ENCODE data around the gene ILRUN.
"Not testable (repeated sequence)": the region's sequence is repeated elsewhere in the genome, so short reads cannot be mapped to it uniquely, and the experiment has no call there.

The ILRUN gene

DNA sequence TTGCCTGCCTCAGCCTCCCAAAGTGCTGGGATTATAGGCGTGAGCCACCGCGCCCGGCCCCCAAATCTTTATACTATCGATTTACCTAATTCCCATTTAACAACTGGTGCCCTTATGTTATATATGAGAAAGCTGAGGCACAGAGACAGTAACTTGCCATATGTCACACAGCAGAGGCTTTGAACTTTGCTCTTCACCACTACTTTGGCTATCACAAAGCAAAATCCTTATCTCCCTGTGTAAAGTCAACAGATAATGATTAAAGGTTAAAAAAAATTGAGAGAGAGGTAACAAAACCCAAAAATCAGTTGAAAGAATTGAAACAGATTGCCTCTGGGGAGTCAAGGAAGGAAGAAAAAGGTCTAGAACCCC lies 22.3 kb downstream of the ILRUN start:
- WGBS (ENCODE audit: extremely low coverage, insufficient coverage, low lambda C conversion rate): no CpG with 5 or more reads among the region's 5 CpGs
- Histone ChIP-seq H3K27me3 (ENCODE audit: insufficient read depth, low read length, poor library complexity) (no peaks in the 10 kb centered on the region), H3K79me2 (ENCODE audit: control insufficient read depth, insufficient read depth, low read length) (peaks cover 5% of the 10 kb centered on the region), H3K36me3 (ENCODE audit: control insufficient read depth, insufficient read depth, low read length) (no peaks in the 10 kb centered on the region), H2BK5ac (ENCODE audit: low read length) (no peak overlapping the region), H4K5ac (ENCODE audit: low read length) (no peak overlapping the region), H3K4me2 (ENCODE audit: low read length) (no peak overlapping the region), H3K27ac (ENCODE audit: low read depth, low read length) (no peak overlapping the region), H2BK120ac (ENCODE audit: low read depth, low read length) (no peak overlapping the region), H3K4me1 (ENCODE audit: control insufficient read depth, low read depth, low read length) (peaks cover 2% of the 10 kb centered on the region), H4K8ac (ENCODE audit: low read depth, low read length) (no peak overlapping the region), H3K79me1 (ENCODE audit: low read length) (peaks cover 4% of the 10 kb centered on the region), H3K18ac (ENCODE audit: low read length) (no peak overlapping the region), H2AK5ac (ENCODE audit: low read length) (no peak overlapping the region), H3K56ac (ENCODE audit: low read length) (no peak overlapping the region), H3K9ac (ENCODE audit: low read length) (no peak overlapping the region), H3K4me3 (ENCODE audit: low read length) (no peak overlapping the region), H3K23ac (ENCODE audit: low read length) (no peak overlapping the region), H2BK15ac (replicated peaks; ENCODE audit: low read depth) (no peak overlapping the region), H3K4ac (ENCODE audit: low read depth, low read length) (no peak overlapping the region)
- no peak for DNase-seq

DNA sequence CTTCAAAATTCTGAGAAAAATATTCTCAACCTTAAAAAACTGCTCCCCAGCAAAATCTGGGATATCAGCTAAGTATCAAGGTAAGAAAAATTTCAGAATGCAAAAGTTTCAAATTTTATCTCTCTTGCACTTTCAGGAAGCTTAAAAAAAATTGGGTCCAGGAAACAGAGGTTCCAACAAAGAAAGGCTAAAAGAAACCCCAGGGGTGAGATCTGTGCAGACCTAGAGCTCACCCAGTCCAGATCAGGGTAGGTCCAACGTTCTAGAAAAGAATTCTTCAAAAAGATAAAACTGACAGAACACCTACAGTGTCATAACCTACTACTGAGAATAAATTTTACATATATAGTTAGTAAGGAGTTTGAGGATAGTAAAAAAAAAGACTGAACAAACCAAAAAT lies 23.5 kb downstream of the ILRUN start:
- Histone ChIP-seq H3K4me1 (ENCODE audit: control insufficient read depth, low read depth, low read length) (peaks cover 2% of the 10 kb centered on the region), H3K4me3 (ENCODE audit: low read length) (no peak overlapping the region), H3K79me2 (ENCODE audit: control insufficient read depth, insufficient read depth, low read length) (peaks cover 5% of the 10 kb centered on the region), H3K56ac (ENCODE audit: low read length) (no peak overlapping the region), H2AK5ac (ENCODE audit: low read length) (no peak overlapping the region), H4K5ac (ENCODE audit: low read length) (no peak overlapping the region), H3K27me3 (ENCODE audit: insufficient read depth, low read length, poor library complexity) (no peaks in the 10 kb centered on the region), H2BK120ac (ENCODE audit: low read depth, low read length) (no peak overlapping the region), H3K4me2 (ENCODE audit: low read length) (no peak overlapping the region), H2BK5ac (ENCODE audit: low read length) (no peak overlapping the region), H3K23ac (ENCODE audit: low read length) (no peak overlapping the region), H4K8ac (ENCODE audit: low read depth, low read length) (no peak overlapping the region), H2BK15ac (replicated peaks; ENCODE audit: low read depth) (no peak overlapping the region), H3K36me3 (ENCODE audit: control insufficient read depth, insufficient read depth, low read length) (no peaks in the 10 kb centered on the region), H3K79me1 (ENCODE audit: low read length) (peaks cover 5% of the 10 kb centered on the region), H3K18ac (ENCODE audit: low read length) (no peak overlapping the region), H3K9ac (ENCODE audit: low read length) (no peak overlapping the region), H3K4ac (ENCODE audit: low read depth, low read length) (no peak overlapping the region), H3K27ac (ENCODE audit: low read depth, low read length) (no peak overlapping the region)
- no peak for DNase-seq
- no CpG with 5 or more reads among the region's 1 CpG for WGBS (ENCODE audit: extremely low coverage, insufficient coverage, low lambda C conversion rate)

DNA sequence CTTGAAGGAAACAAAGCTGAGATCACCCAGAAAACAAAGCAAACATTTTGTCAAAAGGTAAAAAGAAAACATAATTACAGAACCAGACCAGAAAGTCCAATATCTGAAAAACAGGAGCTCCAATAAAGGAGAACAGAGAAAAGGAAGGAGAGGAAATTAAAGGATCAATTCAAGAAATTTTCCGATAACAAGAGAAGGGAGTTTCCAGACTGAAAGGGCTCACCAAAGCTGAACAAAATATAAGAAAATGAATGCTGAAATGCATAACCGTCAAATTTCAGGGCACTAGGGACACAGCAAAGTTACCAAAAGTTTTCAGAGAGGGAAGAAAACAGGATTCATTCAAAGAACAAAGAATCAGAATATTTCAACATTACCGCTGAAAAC lies 23.9 kb downstream of the ILRUN start:
- H2BK120ac ChIP-seq (ENCODE audit: low read depth, low read length): no peak overlapping the region
- H3K23ac ChIP-seq (ENCODE audit: low read length): no peak overlapping the region
- no peak overlapping the region for H3K4me2 ChIP-seq (ENCODE audit: low read length)
- no peak overlapping the region for H3K4ac ChIP-seq (ENCODE audit: low read depth, low read length)
- H2AK5ac ChIP-seq (ENCODE audit: low read length): no peak overlapping the region
- H3K79me1 ChIP-seq (ENCODE audit: low read length): peaks cover 5% of the 10 kb centered on the region
- H3K4me3 ChIP-seq (ENCODE audit: low read length): no peak overlapping the region
- H4K8ac ChIP-seq (ENCODE audit: low read depth, low read length): no peak overlapping the region
- H3K4me1 ChIP-seq (ENCODE audit: control insufficient read depth, low read depth, low read length): peaks cover 2% of the 10 kb centered on the region
- no peak overlapping the region for H3K9ac ChIP-seq (ENCODE audit: low read length)
- H3K56ac ChIP-seq (ENCODE audit: low read length): no peak overlapping the region
- no peak overlapping the region for H4K5ac ChIP-seq (ENCODE audit: low read length)
- H3K27me3 ChIP-seq (ENCODE audit: insufficient read depth, low read length, poor library complexity): no peaks in the 10 kb centered on the region
- H3K27ac ChIP-seq (ENCODE audit: low read depth, low read length): no peak overlapping the region
- H3K79me2 ChIP-seq (ENCODE audit: control insufficient read depth, insufficient read depth, low read length): peaks cover 5% of the 10 kb centered on the region
- H3K36me3 ChIP-seq (ENCODE audit: control insufficient read depth, insufficient read depth, low read length): no peaks in the 10 kb centered on the region
- WGBS (ENCODE audit: extremely low coverage, insufficient coverage, low lambda C conversion rate): no CpG with 5 or more reads among the region's 3 CpGs
- DNase-seq: no peak
- no peak overlapping the region for H2BK15ac ChIP-seq (replicated peaks; ENCODE audit: low read depth)
- H3K18ac ChIP-seq (ENCODE audit: low read length): no peak overlapping the region
- H2BK5ac ChIP-seq (ENCODE audit: low read length): no peak overlapping the region

DNA sequence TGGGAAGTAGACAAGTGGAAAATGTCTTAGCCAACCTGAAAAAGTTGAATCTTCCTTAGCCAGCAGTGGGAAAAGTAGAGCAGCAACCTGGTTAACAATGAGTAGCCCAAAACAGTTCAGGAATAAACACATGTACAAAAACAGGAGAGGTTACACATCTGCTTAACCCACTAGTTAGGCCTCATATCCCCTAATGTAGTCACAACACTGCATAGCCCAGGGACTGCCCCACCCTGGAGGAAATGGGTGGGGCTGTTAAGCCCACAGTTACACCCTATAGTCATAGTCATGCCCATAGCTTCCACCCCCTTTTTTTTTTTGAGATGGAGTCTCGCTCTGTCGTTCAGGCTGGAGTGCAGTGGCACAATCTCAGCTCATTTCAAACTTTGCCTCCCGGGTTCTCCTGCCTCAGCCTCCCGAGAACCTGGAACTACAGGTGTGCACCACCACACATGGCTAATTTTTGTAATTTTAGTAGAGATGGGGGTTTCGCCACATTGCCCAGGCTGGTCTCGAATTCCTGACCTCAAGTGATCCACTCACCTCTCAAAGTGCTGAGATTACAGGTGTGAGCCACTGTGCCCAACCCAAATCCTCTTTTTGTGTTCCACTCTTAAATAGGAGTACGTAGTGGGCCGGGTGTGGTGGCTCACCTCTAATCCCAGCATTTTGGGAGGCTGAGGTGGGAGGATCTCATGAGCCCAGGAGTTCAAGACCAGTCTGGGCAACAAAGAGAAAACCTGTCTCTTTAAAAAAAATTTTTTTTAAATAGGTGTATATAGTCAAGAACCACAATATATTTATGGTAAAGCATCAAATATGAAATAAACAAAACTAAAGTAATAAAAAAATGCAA lies 24.5 kb downstream of the ILRUN start:
- H3K27ac ChIP-seq (ENCODE audit: low read depth, low read length): no peak overlapping the region
- H3K9ac ChIP-seq (ENCODE audit: low read length): no peak overlapping the region
- no peak for DNase-seq
- H3K79me1 ChIP-seq (ENCODE audit: low read length): peaks cover 5% of the 10 kb centered on the region
- no peaks in the 10 kb centered on the region for H3K27me3 ChIP-seq (ENCODE audit: insufficient read depth, low read length, poor library complexity)
- no peak overlapping the region for H4K5ac ChIP-seq (ENCODE audit: low read length)
- no peak overlapping the region for H2BK120ac ChIP-seq (ENCODE audit: low read depth, low read length)
- H3K18ac ChIP-seq (ENCODE audit: low read length): no peak overlapping the region
- H2BK5ac ChIP-seq (ENCODE audit: low read length): no peak overlapping the region
- H4K8ac ChIP-seq (ENCODE audit: low read depth, low read length): no peak overlapping the region
- H3K4ac ChIP-seq (ENCODE audit: low read depth, low read length): no peak overlapping the region
- H3K23ac ChIP-seq (ENCODE audit: low read length): no peak overlapping the region
- no peaks in the 10 kb centered on the region for H3K36me3 ChIP-seq (ENCODE audit: control insufficient read depth, insufficient read depth, low read length)
- no peak overlapping the region for H3K56ac ChIP-seq (ENCODE audit: low read length)
- H3K4me1 ChIP-seq (ENCODE audit: control insufficient read depth, low read depth, low read length): peaks cover 2% of the 10 kb centered on the region
- no CpG with 5 or more reads among the region's 8 CpGs for WGBS (ENCODE audit: extremely low coverage, insufficient coverage, low lambda C conversion rate)
- H2AK5ac ChIP-seq (ENCODE audit: low read length): no peak overlapping the region
- no peak overlapping the region for H3K4me3 ChIP-seq (ENCODE audit: low read length)
- H3K4me2 ChIP-seq (ENCODE audit: low read length): no peak overlapping the region
- no peak overlapping the region for H2BK15ac ChIP-seq (replicated peaks; ENCODE audit: low read depth)
- peaks cover 5% of the 10 kb centered on the region for H3K79me2 ChIP-seq (ENCODE audit: control insufficient read depth, insufficient read depth, low read length)

DNA sequence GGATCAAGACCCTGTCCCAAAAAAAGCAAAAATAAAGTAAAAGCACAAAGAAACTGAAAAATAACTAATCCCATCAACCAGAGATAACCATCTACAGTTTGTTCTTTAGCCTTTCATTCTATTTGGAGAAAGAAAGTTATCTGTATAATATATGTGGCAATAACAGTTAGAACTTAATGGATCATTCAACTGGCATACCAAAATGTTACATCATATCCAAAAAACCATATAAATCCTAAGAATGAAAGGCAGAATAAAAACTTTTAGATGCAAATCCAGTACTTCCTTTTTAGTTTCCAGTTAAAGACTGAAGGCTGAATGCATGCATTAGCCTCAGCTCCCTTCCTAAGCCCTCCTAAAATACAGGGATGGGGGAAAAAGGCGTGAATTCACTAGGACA lies 25.2 kb downstream of the ILRUN start:
- no peak overlapping the region for H3K56ac ChIP-seq (ENCODE audit: low read length)
- no peak overlapping the region for H4K5ac ChIP-seq (ENCODE audit: low read length)

DNA sequence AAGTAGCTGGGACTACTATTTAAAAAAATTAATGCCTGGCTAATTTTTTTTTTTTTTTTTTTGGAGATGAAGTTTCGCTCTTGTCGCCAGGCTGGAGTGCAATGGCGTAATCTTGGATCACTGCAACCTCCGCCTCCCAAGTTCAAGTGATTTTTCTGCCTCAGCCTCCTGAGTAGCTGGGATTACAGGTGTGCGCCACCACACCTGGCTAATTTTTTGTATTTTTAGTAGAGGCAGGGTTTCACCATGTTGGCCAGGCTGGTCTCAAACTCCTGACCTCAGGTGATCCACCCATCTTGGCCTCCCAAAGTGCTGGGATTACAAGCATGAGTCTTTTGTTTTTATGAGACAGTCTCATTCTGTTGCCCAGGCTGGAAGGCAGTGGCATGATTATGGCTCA lies 27.8 kb downstream of the ILRUN start:
- not testable (repeated sequence) for H4K5ac ChIP-seq (ENCODE audit: low read length); DNase-seq; H3K79me2 ChIP-seq (ENCODE audit: control insufficient read depth, insufficient read depth, low read length); H3K23ac ChIP-seq (ENCODE audit: low read length); H3K79me1 ChIP-seq (ENCODE audit: low read length); H4K8ac ChIP-seq (ENCODE audit: low read depth, low read length); H3K18ac ChIP-seq (ENCODE audit: low read length); H3K9ac ChIP-seq (ENCODE audit: low read length); H2BK120ac ChIP-seq (ENCODE audit: low read depth, low read length); H3K4me2 ChIP-seq (ENCODE audit: low read length); H3K27me3 ChIP-seq (ENCODE audit: insufficient read depth, low read length, poor library complexity); H3K4me3 ChIP-seq (ENCODE audit: low read length); H3K56ac ChIP-seq (ENCODE audit: low read length); H3K4me1 ChIP-seq (ENCODE audit: control insufficient read depth, low read depth, low read length); H2BK15ac ChIP-seq (replicated peaks; ENCODE audit: low read depth); H3K27ac ChIP-seq (ENCODE audit: low read depth, low read length); H3K4ac ChIP-seq (ENCODE audit: low read depth, low read length); H2BK5ac ChIP-seq (ENCODE audit: low read length); H2AK5ac ChIP-seq (ENCODE audit: low read length); H3K36me3 ChIP-seq (ENCODE audit: control insufficient read depth, insufficient read depth, low read length)
- WGBS (ENCODE audit: extremely low coverage, insufficient coverage, low lambda C conversion rate): no CpG with 5 or more reads among the region's 5 CpGs

More for the DNA sequence above, 25.2 kb downstream of the ILRUN start:
- Histone ChIP-seq H3K4me3 (ENCODE audit: low read length) (no peak overlapping the region), H3K18ac (ENCODE audit: low read length) (no peak overlapping the region), H2BK15ac (replicated peaks; ENCODE audit: low read depth) (no peak overlapping the region), H3K79me2 (ENCODE audit: control insufficient read depth, insufficient read depth, low read length) (peaks cover 5% of the 10 kb centered on the region), H2BK5ac (ENCODE audit: low read length) (no peak overlapping the region), H3K4me2 (ENCODE audit: low read length) (no peak overlapping the region), H3K9ac (ENCODE audit: low read length) (no peak overlapping the region), H3K27ac (ENCODE audit: low read depth, low read length) (no peak overlapping the region), H4K8ac (ENCODE audit: low read depth, low read length) (no peak overlapping the region), H3K4ac (ENCODE audit: low read depth, low read length) (no peak overlapping the region), H2AK5ac (ENCODE audit: low read length) (no peak overlapping the region), H3K27me3 (ENCODE audit: insufficient read depth, low read length, poor library complexity) (no peaks in the 10 kb centered on the region), H2BK120ac (ENCODE audit: low read depth, low read length) (no peak overlapping the region), H3K23ac (ENCODE audit: low read length) (no peak overlapping the region), H3K36me3 (ENCODE audit: control insufficient read depth, insufficient read depth, low read length) (no peaks in the 10 kb centered on the region), H3K4me1 (ENCODE audit: control insufficient read depth, low read depth, low read length) (peaks cover 2% of the 10 kb centered on the region), H3K79me1 (ENCODE audit: low read length) (peaks cover 5% of the 10 kb centered on the region)
- no peak for DNase-seq
- WGBS (ENCODE audit: extremely low coverage, insufficient coverage, low lambda C conversion rate): no CpG with 5 or more reads among the region's 1 CpG
